Epithelial cell of esophagus (primary cell): ENCODE measurements around the gene SLC12A1.

Experiments used
- DNase-seq: peaks from one replicate; pipeline ENCODE4 v3.0.0; 2010; ENCODE audit warnings: low read depth
- H3K4me3 ChIP-seq: 2 replicates; pipeline ENCODE4 v1.5.1; 2011; ENCODE audit warnings: mild to moderate bottlenecking, low read length, control low read depth
- CTCF ChIP-seq: IDR thresholded peaks from 2 replicates; pipeline ENCODE4 v1.5.1; 2011; ENCODE audit warnings: low read depth, mild to moderate bottlenecking, low read length, control low read depth, inconsistent platforms; ENCODE audit not compliant: insufficient read depth; ENCODE audit errors: missing control alignments

The SLC12A1 gene

GRCh38 chr15:48205981-48206380, at the start of gene SLC12A1:
SLC12A1 (plus strand) TSS chr15:48206302; CDS start chr15:48207720, 1,418 bp downstream.
- TF ChIP-seq CTCF: no peak
- no peak within 1 kb of the TSS for H3K4me3 ChIP-seq
- no peak for DNase-seq

GRCh38 chr15:48168616-48169015, 37.5 kb upstream of the SLC12A1 start:
- H3K4me3 ChIP-seq: no peak overlapping the region
- no peak for TF ChIP-seq CTCF
- no peak for DNase-seq

GRCh38 chr15:48170981-48171380, 35.1 kb upstream of the SLC12A1 start:
- H3K4me3 ChIP-seq: no peak overlapping the region
- DNase-seq: no peak
- no peak for TF ChIP-seq CTCF

GRCh38 chr15:48175126-48175525, 31.0 kb upstream of the SLC12A1 start:
- TF ChIP-seq CTCF: no peak
- no peak for DNase-seq
- no peak overlapping the region for H3K4me3 ChIP-seq

- DNase-seq: no peak
- no peak for TF ChIP-seq CTCF
These were observed 30.0 kb upstream of the SLC12A1 start for GRCh38 chr15:48176112-48176511.

GRCh38 chr15:48176957-48177356, 29.1 kb upstream of the SLC12A1 start:
- DNase-seq: no peak
- H3K4me3 ChIP-seq: no peak overlapping the region
- no peak for TF ChIP-seq CTCF

More at GRCh38 chr15:48176112-48176511, 30.0 kb upstream of the SLC12A1 start:
- H3K4me3 ChIP-seq: no peak overlapping the region

- H3K4me3 ChIP-seq: peak overlapping the region; percentile 49
- TF ChIP-seq CTCF: no peak
- peak; percentile 56 for DNase-seq
These were observed 28.7 kb upstream of the SLC12A1 start for GRCh38 chr15:48177383-48177765.
